ELF-1 (cell line): ENCODE results near the gene KDM4C.

Experiments
- DNase-seq: peaks from one replicate; pipeline ENCODE4 v3.0.0-alpha.2; 2016; ENCODE audit warnings: low read depth, low spot score

KDM4C gene

GRCh38 chr9:6869081-6869948 is 111.5 kb downstream of the KDM4C start:
- DNase-seq = peak; percentile 12

DNA sequence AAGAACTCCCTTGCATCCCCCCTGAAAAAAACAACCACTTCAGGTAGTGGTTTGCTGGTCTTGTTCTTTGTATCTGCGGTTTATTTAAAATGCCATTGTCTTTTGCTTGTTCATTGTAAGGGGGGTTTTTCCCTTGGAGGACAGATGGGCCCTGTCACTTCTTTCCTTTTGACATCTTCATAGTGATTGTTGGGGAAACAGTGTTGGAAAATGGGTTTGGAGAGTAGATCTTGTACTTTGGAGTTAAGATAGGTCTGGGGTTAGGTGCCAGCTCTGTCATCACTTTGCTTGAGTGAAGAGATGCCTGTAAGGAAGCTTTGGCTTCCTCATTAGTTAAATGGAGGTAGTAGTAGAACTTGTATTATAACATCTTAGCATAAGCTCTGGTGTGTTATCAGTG is 112.4 kb downstream of the KDM4C start:
- no peak for DNase-seq

DNA sequence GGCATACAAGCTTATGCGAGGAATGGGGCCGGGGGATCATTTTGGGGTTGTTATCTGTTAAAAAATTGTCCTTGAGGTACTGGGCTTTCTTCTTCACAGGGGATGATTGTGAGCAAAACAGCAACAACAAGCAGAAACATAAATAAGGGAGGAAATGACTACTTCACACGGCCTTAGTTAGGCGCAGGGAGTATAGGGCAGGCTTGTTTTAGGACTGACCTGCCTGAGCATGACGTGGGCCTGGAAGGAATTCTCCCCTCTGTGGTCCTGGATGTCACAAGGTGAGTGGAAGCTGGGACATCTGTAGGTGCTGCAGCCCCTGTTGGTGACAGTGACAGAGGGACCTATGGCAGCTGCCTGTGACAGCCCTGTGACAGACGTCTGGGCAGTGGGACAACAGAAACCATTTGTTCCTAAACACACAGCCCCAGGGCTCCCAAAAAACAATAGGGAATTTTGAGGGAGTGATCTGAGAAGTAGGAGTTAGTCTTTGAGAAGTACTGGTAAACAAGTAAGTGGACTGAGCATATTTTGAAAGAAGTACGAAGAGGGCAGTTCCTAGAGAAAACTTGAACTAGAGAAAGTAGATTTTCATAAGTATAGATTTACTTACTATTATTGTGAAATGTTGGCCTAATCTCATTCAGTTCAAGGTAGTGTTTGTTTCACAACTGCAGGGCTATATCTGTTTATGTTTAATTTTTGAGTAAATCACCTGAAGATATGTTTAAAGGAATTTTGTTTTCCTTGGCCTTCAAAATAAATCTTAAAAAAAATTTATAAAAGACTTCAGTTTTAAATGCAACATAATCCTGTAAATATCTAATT is 113.1 kb downstream of the KDM4C start:
- peak; percentile 51 for DNase-seq

- no peak for DNase-seq
Measured at GRCh38 chr9:6873857-6874256, 116.1 kb downstream of the KDM4C start.

DNA sequence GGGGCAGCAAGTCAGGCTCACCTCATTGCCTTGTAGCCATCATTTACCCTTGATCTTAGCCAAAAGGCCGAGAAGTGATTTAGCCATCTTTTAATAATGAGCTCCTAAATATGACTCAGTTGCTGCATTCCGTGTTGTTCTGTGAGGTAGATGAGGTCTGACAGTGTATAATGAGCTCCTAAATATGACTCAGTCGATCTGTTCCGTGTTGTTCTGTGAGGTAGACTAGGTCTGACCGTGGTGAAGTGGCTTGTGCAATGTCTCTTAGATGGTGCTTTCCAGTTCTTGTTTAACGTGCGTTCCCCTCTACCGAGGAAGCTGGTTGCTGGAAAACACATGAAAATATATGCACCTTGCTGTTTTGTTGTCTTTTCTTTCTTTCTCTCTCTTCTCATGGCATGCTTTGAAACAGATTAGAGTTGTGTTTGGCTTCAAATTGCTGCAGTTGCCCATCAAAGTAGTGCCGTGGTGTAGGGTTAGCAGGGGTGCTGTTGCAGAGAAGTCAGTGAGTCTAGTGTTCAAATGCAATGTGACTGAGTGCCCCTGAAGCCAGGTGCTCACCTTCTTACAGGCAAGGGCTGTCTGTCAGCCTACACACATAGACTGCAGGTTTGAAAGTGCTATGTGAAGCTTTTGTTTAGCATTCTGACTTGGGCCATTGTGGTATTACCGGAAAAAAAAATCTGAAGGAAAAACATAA is 118.6 kb downstream of the KDM4C start:
- no peak for DNase-seq

- no peak for DNase-seq
Measured at GRCh38 chr9:6877671-6878161, 119.9 kb downstream of the KDM4C start.

DNA sequence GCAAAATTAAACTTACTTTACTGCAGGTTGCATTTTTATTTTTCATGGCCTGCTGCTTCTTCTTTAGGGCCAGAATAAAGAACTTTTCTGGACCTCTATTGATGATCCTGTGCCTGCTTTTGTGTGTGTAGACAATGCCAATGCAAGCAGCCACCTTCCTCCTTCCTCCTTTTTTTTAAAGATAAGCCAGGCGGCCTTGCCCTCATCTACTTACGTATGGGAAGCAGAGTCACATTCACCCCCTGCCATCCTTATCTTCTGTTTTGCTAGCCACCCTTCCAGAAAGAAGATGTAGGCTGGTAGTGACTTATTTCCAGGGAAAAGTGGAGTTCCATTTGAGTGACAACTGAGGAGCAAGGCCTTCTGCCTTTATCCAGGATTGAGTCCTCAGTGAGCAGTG is 122.9 kb downstream of the KDM4C start:
- no peak for DNase-seq

DNA sequence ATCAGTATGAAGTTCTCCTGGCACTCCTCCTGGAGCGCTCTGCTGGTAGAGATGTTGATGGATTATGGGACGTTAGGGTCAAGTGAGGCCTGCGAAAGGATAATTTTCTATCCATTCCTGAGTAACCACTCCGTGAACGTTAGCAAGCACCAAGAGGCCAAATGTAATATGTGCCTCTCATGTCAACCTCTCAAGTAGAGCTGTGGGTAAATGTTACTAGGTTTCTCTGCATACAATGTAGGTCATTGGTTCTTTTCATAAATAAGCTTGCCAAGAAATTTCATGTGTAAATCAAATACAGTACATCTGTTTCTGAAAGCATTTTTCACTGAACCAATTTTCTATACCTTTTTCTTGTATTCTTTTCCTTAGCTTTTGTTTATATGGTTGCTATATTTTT is 126.3 kb downstream of the KDM4C start:
- DNase-seq = no peak

DNA sequence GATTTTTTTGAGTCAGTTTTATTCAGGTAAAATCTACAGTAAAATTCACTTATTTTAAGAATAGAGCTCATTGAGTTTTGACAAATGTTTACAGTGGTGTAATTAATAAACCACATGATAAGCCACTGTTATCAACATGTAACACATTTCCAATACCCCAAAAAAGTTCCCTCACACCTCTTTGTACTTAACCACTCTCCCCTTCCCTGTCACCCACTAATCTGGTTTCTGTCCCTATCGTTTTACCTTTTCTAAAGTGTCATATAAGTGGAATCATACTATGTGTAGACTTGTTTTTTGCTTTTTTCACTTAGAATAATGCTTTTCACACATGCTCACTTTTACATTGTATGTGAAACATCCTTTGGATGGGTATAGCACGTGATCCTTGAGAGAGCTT is 127.2 kb downstream of the KDM4C start:
- DNase-seq = no peak

- DNase-seq = no peak
Measured at GRCh38 chr9:6887051-6887450, 129.3 kb downstream of the KDM4C start.

- DNase-seq = no peak
Measured at GRCh38 chr9:6889868-6890267, 132.1 kb downstream of the KDM4C start.

- no peak for DNase-seq
Measured at GRCh38 chr9:6893350-6894131, 135.8 kb downstream of the KDM4C start.

DNA sequence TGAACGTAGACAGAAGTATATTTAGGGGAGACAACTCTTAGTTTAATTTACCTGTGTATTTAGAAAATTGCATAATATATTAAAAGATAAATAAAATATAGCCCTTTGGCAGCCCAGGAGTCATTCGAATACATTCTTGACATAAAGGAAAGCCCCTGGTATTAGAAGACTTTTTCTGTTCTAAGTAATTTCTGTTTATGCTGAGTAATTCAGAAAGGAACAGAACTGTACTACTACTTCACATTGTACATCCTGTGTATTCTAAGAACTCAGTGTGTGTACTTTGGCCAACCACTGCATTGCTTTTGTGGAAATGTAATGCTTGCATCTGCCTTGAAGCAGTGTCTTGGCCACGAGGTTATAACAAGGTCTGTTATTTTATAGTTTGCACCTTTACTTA is 136.4 kb downstream of the KDM4C start:
- DNase-seq = no peak

DNA sequence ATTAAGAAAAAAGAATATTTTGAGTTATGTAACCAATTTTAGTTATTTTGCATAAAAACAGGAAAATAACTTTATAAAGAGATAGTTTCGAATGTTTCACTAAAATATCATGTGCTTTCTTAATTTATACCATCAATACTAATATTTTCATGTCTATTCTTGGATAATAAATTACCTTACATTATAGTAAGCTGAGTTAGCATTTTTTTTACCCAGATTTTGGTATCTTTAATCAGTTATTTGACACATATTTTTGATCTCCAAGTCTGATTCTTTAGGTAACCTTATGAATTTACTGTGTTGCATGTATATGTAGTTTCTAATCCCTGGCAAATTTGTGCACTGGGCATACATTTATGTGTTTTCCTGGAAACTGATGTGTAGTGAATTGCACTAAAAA is 138.0 kb downstream of the KDM4C start:
- DNase-seq = no peak

- no peak for DNase-seq
Measured at GRCh38 chr9:6896562-6896961, 138.8 kb downstream of the KDM4C start.

- no peak for DNase-seq
Measured at GRCh38 chr9:6897207-6897822, 139.5 kb downstream of the KDM4C start.

- DNase-seq = no peak
Measured at GRCh38 chr9:6897898-6898302, 140.1 kb downstream of the KDM4C start.

GRCh38 chr9:6899274-6899673 is 141.5 kb downstream of the KDM4C start:
- DNase-seq = no peak

DNA sequence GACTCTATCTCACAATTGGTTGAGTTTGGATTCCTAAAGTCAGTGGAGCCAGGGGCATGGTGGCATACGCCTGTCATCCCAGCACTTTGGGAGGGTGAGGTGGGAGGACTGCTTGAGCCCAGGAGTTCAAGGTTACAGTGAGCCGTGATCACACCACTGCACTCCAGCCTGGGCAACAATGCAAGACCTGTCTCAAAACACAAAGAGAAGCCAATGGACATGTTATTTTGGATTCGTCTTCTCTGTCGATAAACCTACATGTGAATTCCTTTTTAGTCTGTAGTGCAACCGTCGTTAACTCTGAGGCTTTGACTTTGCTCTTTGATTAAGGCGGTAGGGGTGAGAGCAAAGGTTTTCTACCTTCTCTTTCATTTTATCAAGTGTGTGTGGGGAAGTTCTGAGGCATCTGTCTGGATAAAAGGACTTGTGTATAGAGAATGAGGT is 142.7 kb downstream of the KDM4C start:
- no peak for DNase-seq

DNA sequence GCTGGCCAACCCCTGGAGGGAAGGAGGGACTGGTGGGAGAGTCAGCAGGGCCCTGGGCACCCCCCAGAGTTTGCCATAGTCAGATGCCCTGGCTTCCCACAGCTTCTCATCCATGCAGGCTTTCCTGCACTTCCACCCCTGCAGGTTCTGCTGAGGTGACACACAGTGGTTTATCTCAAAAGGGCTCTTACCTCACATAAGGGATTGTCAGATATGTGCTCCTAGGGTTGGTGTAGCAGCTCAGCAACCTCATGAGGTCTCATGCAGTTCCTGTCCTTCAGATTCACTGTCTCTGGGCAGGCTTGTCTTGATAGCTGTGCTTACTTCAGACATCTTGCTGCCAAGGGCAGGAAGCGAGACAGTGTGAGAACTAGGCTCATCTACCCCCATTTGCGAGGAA is 143.4 kb downstream of the KDM4C start:
- DNase-seq = no peak

- no peak for DNase-seq
Measured at GRCh38 chr9:6902423-6902822, 144.7 kb downstream of the KDM4C start.
